GM10248 (cell line): ENCODE data around the gene BEST2.
"Not testable (repeated sequence)": the region's sequence is repeated elsewhere in the genome, so short reads cannot be mapped to it uniquely, and the experiment has no call there.

ENCODE experiments used
- CTCF ChIA-PET: fragments of 300-600 bp; sonication (Branson Sonifier 250); formaldehyde crosslinking; extraction: SDS; loops from one replicate; lab custom pipeline; 2021; ENCODE audit warnings: antibody characterized with exemption; lab: Yijun Ruan, JAX
- POLR2A ChIA-PET: fragments of 350-650 bp; sonication (Branson Sonifier 250); formaldehyde crosslinking; extraction: SDS; loops from one replicate; lab custom pipeline; 2020; ENCODE audit warnings: antibody characterized with exemption; lab: Yijun Ruan, JAX
- DNase-seq: peaks from one replicate; pipeline ENCODE4 v3.0.0; 2012; ENCODE audit errors: extremely low spot score
- TF ChIP-seq, protein P1 (sequence below): IDR thresholded peaks from 2 replicates; pipeline ENCODE4 v1.5.1; 2012; ENCODE audit warnings: mild to moderate bottlenecking, low read depth; ENCODE audit errors: extremely low read depth, missing control alignments, control extremely low read depth

Gene BEST2

DNA sequence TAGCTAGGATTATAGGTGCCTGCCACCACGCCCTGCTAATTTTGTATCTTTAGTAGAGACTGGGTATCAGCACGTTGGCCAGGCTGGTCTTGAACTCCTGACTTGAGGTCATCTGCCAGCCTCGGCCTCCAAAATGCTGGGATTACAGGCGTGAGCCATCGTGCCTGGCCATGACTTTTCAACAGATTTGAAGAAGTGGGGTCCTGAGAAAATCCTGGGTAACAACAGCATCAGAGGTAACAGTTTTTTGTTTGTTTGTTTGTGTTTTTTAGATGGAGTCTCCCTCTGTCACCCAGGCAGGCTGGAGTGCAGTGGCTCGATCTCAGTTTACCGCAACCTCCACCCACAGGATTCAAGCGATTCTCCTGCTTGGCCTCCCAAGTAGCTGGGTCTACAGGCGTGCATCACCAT lies 43.4 kb downstream of the BEST2 start:
- TF ChIP-seq, protein P1, sequence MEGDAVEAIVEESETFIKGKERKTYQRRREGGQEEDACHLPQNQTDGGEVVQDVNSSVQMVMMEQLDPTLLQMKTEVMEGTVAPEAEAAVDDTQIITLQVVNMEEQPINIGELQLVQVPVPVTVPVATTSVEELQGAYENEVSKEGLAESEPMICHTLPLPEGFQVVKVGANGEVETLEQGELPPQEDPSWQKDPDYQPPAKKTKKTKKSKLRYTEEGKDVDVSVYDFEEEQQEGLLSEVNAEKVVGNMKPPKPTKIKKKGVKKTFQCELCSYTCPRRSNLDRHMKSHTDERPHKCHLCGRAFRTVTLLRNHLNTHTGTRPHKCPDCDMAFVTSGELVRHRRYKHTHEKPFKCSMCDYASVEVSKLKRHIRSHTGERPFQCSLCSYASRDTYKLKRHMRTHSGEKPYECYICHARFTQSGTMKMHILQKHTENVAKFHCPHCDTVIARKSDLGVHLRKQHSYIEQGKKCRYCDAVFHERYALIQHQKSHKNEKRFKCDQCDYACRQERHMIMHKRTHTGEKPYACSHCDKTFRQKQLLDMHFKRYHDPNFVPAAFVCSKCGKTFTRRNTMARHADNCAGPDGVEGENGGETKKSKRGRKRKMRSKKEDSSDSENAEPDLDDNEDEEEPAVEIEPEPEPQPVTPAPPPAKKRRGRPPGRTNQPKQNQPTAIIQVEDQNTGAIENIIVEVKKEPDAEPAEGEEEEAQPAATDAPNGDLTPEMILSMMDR, result no peak
- POLR2A ChIA-PET, result interaction anchor here (0.7 to 2.0 kb wide), 4 partner anchors 12 to 472 kb away, joined by 4 to 5 read pairs (median 5); no protein-coding TSS in a partner anchor
- CTCF ChIA-PET, result interaction anchor here (1.0 to 17.0 kb wide), 13 partner anchors 18 to 704 kb away, joined by 3 to 550 read pairs (median 6); partner anchors contain the start of genes GET3, HOOK2 and TNPO2
- no peak for DNase-seq

DNA sequence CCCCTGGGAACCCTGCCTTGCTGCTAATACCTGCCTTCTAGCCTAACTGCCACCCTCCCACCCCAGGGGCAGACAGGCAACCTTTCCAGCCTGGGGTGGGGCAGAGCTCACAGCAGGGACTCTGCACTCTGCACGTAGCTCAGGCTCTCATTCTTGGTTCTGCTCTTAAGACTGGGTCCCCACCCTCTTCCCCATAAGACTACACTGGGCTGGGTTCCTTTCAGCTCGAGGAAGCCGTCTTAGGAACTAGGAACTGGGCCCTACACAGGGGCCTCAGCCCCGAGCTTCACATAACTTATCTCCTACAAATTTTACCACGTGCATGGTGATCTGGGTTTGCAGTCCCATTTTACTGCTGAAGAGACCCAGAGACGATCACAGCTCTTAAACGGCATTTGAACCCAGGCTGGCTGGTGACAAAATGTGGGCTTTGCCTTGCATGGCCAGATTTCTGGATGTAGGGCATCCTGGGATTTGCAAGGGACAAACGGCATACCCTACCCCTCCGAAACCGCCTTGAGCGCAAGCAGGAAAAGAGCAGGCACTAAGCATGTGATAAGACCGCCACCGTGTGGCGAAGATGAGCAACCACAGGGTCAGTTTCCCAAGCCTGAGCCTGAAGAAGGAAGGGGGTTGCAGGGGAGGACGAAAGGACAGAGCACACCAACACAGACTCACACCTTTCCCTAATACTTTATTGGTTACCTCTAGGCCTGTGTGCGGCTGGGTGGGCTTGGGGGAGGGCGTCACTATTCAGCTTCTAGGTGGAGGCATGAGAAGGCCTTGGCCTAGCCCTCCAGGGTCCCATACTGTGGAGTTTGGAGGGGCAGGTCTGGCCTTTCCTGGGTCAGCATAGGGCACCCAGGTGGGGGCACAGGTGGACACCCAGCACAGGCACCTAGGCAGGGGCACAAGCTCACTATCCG lies 44.8 kb downstream of the BEST2 start:
- TF ChIP-seq, protein P1, result peak; percentile 96
- ChIA-PET POLR2A (interaction anchor here (1.2 to 2.0 kb wide), 2 partner anchors 14 to 27 kb away, joined by 3 to 4 read pairs; no protein-coding TSS in a partner anchor), CTCF (interaction anchor here (0.6 to 17.0 kb wide), 44 partner anchors 9 to 706 kb away, joined by 3 to 550 read pairs (median 4); partner anchors contain the start of genes GCDH, GET3, HOOK2 and RNASEH2A)
- peak; percentile 67 for DNase-seq

DNA sequence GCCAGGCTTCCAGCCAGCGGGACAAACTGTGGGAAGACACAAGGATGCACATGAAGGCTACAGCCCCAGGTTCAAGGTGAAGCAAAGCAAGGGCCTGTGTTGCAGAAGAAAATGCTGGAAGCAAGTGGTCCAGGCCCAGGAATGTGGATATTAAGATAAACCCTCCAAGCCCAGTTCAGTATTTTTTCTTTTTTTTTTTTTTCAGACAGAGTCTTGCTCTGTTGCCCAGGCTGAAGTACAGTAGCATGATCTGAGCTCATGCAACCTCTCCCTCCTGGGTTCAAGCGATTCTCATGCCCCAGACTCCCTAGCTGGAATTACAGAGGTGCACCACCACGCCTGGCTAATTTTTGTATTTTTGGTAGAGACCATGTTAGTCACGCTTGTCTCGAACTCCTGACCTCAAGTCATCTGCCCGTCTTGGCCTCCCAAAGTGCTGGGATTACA lies 45.6 kb downstream of the BEST2 start:
- DNase-seq, result no peak
- POLR2A ChIA-PET, result interaction anchor here (0.6 kb wide), 1 partner anchor 19 kb away, joined by 3 read pairs; no protein-coding TSS in a partner anchor
- TF ChIP-seq, protein P1, result no peak
- CTCF ChIA-PET, result interaction anchor here (0.6 to 17.0 kb wide), 15 partner anchors 9 to 226 kb away, joined by 3 to 550 read pairs (median 5); partner anchors contain the start of genes GCDH, GET3, HOOK2 and RNASEH2A

DNA sequence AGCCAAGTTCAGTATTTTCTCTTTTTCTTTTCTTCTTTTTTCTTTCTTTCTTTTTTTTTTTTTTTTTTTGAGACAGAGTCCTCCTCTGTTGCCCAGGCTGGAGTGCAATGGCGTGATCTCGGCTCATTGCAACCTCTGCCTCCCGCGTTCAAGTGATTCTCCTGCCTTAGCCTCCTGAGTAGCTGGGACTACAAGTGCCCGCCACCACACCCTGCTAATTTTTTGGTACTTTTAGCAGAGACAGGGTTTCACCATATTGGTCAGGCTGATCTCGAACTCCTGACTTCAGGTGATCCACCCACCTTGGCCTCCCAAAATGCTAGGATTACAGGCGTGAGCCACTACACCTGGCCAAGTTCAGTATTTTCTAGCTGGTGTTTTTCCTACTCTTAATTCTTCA lies 46.0 kb downstream of the BEST2 start:
- CTCF ChIA-PET, result interaction anchor here (0.7 to 17.0 kb wide), 11 partner anchors 20 to 227 kb away, joined by 3 to 550 read pairs (median 4); partner anchors contain the start of genes GCDH, GET3, HOOK2 and TRIR
- DNase-seq, result not testable (repeated sequence)
- POLR2A ChIA-PET, result interaction anchor here (0.6 kb wide), 1 partner anchor 20 kb away, joined by 3 read pairs; no protein-coding TSS in a partner anchor

DNA sequence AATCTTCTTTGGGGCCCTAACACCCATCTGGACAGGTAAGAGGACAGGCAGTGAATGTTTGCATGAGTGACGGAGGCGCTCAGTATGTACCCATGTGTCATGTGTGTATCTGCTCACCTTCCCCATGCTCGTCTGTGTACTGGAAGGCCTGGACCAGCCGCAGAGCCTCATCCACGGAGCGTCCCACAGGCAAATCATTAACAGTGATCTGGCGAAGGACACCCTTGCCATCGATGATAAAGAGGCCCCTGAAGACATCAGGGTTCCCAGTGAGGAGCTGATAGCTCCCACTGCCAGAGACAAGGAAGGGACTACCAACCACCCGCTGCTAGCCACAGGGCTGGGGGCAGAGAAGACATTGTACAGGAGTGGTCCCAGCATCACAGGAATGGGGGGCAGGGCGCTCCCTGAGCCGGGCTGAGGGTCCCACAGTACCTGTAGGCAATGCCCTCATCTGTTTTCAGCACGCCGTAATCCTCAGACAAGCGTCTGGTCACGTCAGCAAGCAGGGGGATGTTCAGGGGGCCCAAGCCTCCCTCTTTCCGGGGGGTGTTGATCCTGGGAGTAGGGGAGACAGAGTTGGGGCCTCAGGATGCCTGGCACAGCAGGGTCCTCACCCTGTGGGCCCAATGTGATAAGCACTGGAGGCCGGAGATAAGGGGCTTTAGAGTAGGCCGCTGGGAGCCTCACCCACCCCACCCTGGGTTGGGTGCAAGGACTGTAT lies 48.3 kb downstream of the BEST2 start:
- POLR2A ChIA-PET, result interaction anchor here (0.6 to 1.0 kb wide), 3 partner anchors 11 to 61 kb away, joined by 3 to 4 read pairs (median 3); no protein-coding TSS in a partner anchor

DNA sequence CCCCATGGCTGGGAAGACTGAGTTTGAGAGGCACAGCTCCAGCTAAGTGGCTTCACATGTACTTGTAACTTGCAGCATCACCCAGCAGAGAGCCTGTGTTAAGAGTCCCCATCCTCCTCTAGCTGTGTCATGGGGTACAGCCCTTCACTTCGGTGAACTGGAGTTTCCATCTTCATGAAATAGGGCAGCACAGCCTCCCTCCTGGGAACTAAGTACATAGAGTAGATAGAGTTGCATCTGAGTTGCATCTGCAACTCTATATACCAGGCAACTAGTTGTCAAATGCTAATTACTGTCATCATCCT lies 48.8 kb downstream of the BEST2 start:
- ChIA-PET POLR2A (interaction anchor here (0.6 to 2.2 kb wide), 2 partner anchors 8 to 40 kb away, joined by 3 to 9 read pairs; partner anchors contain the start of gene JUNB), CTCF (interaction anchor here (1.3 to 17.0 kb wide), 3 partner anchors 23 to 123 kb away, joined by 4 to 550 read pairs (median 399); partner anchors contain the start of gene HOOK2)
- no peak for DNase-seq
- TF ChIP-seq, protein P1, result no peak

More for the DNA sequence above, 48.3 kb downstream of the BEST2 start:
- no peak for DNase-seq
- CTCF ChIA-PET, result interaction anchor here (1.3 to 17.0 kb wide), 4 partner anchors 23 to 123 kb away, joined by 4 to 550 read pairs (median 220); partner anchors contain the start of gene HOOK2
- TF ChIP-seq, protein P1, result no peak
